GM11168 (cell line): ENCODE data around the gene SRSF3.

ENCODE experiments used
- in situ Hi-C: fragments of 300-500 bp; cut with MboI; formaldehyde crosslinking; loops from one replicate; pipeline ENCODE4 v1.12.0; 2022; ENCODE audit warnings: low sequenced_read_pairs; ENCODE audit not compliant: unreplicated experiment

Gene SRSF3

DNA sequence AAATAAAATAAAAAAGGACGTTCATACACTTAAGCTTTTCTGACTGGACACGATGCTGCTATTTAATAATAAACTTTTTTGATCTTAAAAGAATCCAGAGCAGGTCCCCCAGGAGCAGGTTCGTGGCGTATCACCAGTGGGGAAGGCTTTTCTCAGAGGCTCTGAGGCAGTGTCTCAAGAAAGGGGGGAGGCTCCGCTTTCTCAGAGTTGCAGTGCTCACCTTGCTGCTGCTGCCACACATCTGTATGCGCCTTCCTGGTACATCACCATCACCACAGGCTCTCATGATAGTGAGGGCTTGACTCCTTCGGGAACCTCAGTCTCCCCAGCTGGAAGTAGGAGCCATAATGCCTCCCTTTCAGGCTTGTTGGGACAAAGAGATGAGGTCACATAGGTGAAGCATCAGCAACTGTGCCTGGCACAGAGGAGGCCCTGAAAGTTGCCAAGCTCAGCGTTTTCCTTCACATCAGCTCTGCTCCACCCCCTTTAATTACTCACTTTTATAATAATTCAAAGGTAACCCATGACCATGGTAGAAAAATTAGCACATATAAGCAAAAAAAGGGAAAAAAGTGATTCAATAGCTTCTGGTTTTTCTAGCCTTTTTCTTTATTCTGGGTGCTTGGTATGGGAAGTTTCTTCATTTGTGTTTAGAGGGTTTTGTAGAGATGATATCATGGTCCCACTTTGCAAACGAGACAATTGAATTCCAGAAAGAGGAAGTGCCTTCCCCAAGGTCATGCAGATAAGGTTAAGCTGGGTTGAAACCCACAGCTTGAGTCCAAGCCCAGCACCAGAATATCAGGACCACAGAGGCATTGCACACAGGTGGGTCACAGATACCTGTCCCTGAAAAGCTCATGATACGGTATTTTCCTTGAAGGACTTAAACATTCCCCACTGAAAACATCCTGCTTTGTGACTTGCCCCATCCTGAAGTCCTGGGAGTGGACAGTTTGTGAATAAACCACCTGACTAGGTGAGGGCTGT, 24.5 kb downstream of the SRSF3 start:
- in situ Hi-C loops: no loop called here

- in situ Hi-C loops: loop anchor here (5.0 to 10.0 kb wide), 2 partner anchors 71 to 133 kb away; no protein-coding TSS in a partner anchor
Measured at GRCh38 chr6:36621371-36621855, 27.3 kb downstream of the SRSF3 start.

GRCh38 chr6:36622901-36623546, 28.9 kb downstream of the SRSF3 start:
- in situ Hi-C loops: loop anchor here (5.0 to 10.0 kb wide), 2 partner anchors 69 to 132 kb away; no protein-coding TSS in a partner anchor

GRCh38 chr6:36623547-36624459, 29.6 kb downstream of the SRSF3 start:
- in situ Hi-C loops: loop anchor here (5.0 to 10.0 kb wide), 2 partner anchors 68 to 131 kb away; no protein-coding TSS in a partner anchor

DNA sequence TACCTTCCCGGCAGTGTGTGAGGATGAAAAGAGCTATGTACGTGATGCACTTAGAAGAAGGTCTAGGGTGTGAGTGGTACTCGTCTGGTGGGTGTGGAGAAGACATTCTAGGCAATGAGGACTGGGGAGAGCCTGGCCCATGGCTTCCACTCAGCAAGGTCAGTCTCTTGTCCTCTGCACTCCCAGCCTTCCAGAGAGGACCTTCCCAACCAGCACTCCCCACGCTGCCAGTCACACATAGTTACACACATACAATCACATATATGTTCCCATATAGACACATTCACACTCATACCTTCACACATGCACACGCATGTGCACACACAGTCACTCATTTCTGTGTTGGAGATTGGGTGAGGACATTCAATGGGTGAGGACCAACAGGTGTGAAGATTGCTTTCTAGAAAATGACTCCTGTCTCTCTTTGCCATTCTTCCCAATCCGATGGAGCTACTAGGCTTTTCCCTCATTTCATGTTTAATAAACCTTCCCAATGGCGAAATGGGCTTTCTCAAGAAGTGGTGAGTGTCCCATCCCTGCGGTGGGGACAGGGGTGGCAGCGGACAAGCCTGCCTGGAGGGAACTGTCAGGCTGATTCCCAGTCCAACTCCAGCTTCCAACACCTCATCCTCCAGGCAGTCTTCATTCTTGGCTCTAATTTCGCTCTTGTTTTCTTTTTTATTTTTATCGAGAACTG, 30.4 kb downstream of the SRSF3 start:
- in situ Hi-C loops: loop anchor here (5.0 to 10.0 kb wide), 2 partner anchors 68 to 130 kb away; no protein-coding TSS in a partner anchor

DNA sequence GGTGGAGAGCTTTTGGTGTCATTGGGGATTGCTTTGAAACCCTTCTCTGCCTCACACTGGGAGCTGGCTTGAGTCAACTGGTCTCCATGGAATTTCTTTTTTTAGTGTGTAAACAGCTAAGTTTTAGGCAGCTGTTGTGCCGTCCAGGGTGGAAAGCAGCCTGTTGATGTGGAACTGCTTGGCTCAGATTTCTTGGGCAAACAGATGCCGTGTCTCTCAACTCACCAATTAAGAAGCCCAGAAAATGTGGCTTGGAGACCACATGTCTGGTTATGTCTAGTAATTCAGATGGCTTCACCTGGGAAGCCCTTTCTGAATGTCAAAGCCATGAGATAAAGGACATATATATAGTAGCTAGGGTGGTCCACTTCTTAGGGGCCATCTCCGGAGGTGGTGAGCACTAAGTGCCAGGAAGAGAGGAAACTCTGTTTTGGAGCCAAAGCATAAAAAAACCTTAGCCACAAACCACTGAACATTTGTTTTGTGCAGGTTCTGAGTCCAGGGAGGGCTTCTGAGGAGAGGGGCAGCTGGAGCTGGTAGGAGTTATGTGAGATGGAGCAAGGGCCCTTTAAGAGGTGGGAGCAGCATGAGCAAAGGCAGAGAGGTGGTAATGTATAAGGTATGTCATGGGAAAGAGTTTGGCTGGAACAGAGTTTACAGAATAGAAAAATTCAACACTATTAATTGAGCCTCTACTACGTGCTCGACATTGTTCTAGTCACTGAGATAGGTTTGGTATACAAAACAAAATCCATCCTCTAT, 31.2 kb downstream of the SRSF3 start:
- in situ Hi-C loops: loop anchor here (10.0 kb wide), 1 partner anchor 129 kb away; no protein-coding TSS in a partner anchor

- in situ Hi-C loops: loop anchor here (10.0 kb wide), 1 partner anchor 128 kb away; no protein-coding TSS in a partner anchor
Measured at GRCh38 chr6:36626636-36627035, 32.5 kb downstream of the SRSF3 start.

DNA sequence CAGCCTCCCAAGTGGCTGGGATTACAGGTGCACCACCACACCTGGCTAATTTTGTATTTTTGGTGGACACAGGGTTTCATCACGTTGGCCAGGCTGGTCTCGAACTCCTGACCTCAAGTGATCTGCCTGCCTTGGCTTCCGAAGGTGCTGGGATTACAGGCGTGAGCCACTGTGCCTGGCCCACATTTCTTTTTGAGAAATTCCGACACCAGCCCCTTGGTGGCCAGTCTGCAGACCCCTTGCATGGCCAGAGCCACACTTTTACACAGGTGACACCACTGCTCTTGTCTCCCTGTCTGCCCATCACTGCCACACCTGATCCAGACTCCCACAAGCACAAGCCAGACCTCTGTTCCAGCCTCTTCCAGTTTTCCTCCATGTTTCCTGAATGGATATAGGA, 33.0 kb downstream of the SRSF3 start:
- in situ Hi-C loops: loop anchor here (10.0 kb wide), 1 partner anchor 128 kb away; no protein-coding TSS in a partner anchor

DNA sequence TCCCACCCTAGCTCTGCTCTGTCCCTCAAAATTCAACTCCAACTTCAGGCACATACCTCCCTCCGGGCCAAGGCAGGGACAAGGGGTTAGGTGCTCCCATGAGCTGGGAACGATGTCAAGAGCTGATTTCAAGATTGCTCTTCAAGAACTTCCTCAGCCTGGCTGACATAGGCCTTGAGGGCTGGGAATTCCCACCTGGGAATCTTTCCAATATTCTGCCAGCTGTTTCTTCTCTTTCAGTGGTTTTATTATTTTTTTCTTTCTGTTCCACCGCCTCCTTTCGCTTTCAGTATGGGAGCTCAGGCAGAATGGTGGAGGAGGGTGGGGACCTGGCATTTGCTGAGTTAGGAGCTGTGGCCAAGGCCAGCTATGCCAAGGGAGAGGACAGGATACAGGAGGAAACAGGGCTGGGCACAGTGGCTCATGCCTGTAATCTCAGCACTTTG, 33.7 kb downstream of the SRSF3 start:
- in situ Hi-C loops: loop anchor here (10.0 kb wide), 1 partner anchor 127 kb away; no protein-coding TSS in a partner anchor

- in situ Hi-C loops: loop anchor here (10.0 kb wide), 1 partner anchor 125 kb away; no protein-coding TSS in a partner anchor
Measured at GRCh38 chr6:36629784-36630183, 35.6 kb downstream of the SRSF3 start.

GRCh38 chr6:36631326-36632011, 37.3 kb downstream of the SRSF3 start:
- in situ Hi-C loops: no loop called here

DNA sequence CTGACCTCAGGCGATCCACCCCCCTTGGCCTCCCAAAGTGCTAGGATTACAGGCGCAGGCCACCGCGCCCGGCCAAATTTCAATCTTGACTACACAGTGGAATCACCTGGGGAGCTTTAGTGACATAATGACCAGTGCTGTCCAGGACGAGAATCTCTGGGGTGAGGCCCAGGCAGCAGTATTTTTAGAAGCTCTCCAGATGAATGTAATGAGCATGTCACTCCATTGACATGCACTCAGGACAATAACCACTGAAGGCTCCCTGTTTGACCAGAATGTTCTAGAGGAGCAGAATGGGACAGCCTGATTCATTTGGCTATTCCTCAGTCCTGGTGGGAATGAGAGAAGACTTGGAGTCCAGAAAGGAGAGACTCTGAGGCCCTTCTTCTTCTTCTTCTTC, 39.2 kb downstream of the SRSF3 start:
- in situ Hi-C loops: no loop called here

DNA sequence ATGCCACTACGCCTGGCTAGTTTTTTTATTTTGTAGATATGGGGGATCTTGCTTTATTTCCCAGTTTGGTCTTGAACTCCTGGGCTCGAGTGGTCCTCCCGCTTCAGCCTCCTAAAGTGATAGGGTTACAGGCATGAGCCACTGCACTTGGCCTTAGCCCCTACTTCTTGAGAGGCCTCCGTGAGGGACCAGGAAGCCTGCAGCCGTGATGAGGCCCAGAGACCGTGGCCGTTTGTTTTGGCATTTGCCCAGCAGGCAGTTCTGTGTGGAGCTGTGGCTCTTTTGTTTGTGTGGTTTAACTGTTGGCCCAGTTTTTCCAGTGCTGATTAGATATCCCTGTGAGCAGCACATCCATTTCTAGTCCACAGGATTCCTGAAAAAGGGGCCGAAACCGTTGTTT, 39.8 kb downstream of the SRSF3 start:
- in situ Hi-C loops: no loop called here

DNA sequence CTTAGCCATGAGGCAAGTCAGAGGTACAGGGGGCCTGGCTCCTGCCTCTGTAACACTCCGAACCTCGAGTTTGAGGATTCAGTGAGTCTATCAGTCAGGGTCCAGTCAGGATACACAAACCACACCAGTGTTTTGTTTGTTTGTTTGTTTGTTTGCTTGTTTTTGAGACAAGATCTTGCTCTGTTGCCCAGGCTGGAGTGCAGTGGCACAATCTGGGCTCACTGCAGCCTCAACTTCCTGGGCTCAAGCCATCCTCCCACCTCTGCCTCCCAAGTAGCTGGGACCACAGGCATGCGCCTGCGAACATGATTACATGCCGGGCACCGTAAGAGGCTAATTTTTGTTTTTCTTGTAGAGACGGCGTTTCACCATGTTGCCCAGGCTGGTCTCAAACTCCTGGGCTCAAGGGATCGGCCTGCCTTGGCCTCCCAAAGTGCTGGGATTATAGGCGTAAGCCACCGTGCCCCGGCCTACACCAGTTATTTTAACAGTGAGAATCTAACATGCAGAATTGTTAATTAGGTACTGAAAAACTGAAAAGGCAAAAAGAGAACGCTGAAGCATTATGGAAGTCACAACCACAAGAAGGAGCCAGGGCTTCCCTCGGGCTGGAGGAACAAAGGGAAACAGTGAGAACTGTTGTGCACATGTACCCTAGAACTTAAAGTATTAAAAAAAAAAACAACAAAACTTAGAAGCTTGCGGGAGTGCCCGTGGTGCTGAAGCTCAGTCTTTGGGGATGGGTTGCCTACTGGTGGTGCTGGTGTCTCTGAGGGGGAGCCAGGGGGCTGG, 40.4 kb downstream of the SRSF3 start:
- in situ Hi-C loops: no loop called here

DNA sequence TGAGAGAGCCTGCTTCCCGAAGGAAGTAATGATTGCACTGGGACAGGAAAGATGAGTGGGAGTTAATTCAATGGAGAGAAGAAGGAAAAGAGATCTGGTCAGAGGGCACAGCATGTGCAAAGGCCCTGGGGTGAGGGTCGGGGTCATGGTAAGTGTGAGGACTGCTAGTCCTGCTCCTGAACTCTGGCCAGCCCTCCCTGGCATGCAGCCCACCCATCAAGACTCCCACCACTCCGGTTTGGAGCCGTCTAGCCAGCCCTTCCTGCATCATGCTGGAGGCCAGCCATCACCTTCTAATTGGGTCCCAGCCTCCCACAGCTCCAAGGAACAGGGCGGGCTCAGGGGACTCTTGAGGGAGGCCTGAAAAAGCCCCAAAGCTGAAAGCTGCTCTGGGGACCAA, 42.1 kb downstream of the SRSF3 start:
- in situ Hi-C loops: no loop called here

GRCh38 chr6:36636687-36637418, 42.7 kb downstream of the SRSF3 start:
- in situ Hi-C loops: no loop called here
